ENCODE measurements around the gene ZNF136.

Gene ZNF136

GRCh38 chr19:12162882-12163806 is at the start of gene ZNF136:
TSS of gene ZNF136 (plus strand) at chr19:12163096. CDS start at chr19:12163204, 108 bp downstream.
- peak; percentile 90 to 91 for DNase-seq

- no peak for DNase-seq
These were observed 49.8 kb upstream of the ZNF136 start for GRCh38 chr19:12113121-12113520.

GRCh38 chr19:12117201-12117970 is 45.5 kb upstream of the ZNF136 start:
- no peak for DNase-seq

DNA sequence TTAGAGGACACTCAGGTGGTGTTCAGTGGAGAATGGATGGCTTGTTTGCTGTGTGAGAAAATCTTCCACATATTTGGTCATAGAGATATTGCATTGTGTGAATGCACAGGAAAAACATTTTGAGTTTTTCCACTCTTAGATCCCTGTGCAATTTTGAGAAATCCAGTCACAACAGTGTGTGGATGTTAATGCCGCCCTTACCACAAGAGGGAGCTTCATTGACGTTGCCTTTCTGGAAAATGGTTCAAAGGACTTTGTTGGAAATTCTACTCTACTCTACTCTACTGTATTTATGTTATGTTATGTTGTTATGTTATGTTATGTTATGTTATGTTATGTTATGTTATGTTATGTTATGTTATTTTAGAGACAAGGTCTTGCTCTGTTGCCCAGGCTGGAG is 36.2 kb upstream of the ZNF136 start:
- no peak for DNase-seq

DNA sequence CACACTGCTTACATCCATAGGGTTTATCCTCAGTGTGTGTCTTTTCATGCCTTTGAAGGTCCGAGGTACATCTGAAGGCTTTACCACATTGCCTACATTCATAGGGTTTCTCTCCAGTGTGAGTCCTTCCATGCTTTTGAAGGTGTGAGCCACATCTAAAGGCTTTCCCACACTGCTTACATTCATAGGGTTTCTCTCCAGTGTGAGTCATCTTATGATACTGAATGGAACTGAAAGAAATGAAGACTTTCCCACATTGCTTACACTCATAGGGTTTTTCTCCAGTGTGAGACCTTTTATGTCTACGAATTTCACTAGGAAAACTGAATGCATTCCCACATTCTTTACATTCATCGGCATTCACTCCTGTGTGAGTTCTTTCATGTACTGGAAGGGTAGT is 29.8 kb upstream of the ZNF136 start:
- DNase-seq = no peak

- DNase-seq = peak in 1 of 2 donors; percentile 20
These were observed 25.5 kb upstream of the ZNF136 start for GRCh38 chr19:12137221-12137940.

DNA sequence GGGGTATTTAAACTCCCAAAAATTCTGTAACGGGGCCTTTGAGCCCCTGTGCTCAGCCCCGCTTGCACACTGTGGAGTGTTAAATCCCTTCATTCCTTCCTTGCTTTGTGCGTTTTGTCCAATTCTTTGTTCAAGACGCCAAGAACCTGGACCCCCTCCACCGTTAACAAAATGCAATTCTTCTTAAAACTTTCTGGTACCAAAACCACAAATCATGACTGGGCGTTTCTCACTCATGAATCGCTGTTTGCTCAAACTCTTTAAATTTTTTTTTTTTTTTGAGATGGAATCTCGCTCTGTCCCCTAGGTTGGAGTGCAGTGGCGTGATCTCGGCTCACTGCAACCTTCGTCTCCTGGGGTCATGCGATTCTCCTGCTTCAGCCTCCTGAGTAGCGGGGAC is 23.6 kb upstream of the ZNF136 start:
- DNase-seq = no peak

- DNase-seq = peak; percentile 90
These were observed 22.9 kb upstream of the ZNF136 start, which contains the start of gene ZNF20 for GRCh38 chr19:12139885-12140544. TSS of gene ZNF20 (minus strand) at chr19:12140350. CDS start at chr19:12140182, 168 bp downstream.

DNA sequence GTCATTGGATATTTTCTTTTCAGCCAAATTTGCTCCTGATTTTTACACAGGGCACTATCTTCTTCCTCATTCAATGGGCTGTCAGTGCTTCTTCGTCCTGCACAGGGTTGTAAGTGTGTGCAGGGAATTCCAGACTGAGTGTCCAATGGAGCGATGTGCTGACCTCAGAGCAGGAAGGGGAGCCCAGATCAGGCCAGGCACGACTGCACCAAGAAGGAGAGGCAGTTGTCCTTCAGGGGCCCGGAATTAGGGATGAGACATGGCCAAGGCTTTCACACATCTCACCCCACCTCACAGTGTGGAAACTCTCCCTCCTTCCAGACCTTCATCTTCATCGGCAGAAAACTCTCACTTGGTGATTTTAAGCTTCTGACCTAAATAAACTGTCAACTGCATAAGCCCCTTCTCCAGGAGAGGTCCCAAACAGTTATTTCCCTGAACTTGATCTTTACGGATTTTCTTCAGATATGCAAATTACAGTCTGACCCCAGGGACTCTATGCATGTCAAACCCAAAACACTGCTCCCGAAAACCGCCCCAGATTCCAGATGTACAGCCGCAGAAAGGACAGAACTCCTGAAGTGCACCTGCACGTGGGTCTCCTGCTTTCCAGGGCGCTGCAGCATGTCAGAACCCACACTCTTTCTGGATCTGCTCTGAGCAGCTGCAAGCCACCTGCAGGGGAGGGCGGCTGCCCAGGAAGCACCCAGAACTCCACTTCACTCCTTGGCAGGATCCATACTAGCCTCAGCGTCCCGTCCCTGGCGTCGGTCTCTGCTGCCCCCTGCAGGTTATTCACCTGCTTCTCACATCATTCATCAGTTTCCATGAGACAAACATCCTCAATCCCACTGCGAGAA is 22.1 kb upstream of the ZNF136 start:
- peak; percentile 80 to 89 for DNase-seq

- no peak for DNase-seq
These were observed 21.5 kb upstream of the ZNF136 start for GRCh38 chr19:12141405-12141736.

DNA sequence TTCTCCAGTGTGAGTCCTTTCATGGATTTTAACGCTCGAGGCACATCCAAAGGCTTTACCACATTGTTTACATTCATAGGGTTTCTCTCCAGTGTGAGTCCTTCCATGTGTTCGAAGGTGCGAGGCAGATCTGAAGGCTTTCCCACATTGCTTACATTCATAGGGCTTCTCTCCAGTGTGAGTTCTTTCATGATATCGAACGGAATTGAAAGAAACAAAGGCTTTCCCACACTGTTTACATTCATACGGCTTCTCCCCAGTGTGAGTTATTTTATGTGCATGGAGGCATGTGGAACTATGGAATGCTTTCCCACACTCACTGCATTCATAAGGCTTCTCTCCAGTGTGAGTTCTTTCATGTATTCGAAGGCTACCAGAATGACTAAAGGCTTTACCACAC is 17.5 kb upstream of the ZNF136 start:
- DNase-seq = no peak

- no peak for DNase-seq
These were observed 7.5 kb upstream of the ZNF136 start for GRCh38 chr19:12155324-12155860.

- peak in 1 of 2 donors; percentile 3 for DNase-seq
These were observed 6.5 kb upstream of the ZNF136 start, which contains the start of gene ZNF625 for GRCh38 chr19:12156223-12157058. TSS of gene ZNF625 (minus strand) at chr19:12156734. CDS start at chr19:12156558, 176 bp downstream.

- no peak for DNase-seq
These were observed 3.0 kb upstream of the ZNF136 start for GRCh38 chr19:12159773-12160414.

GRCh38 chr19:12162513-12162881 is 399 bp upstream of the ZNF136 start:
- no peak for DNase-seq

GRCh38 chr19:12163826-12164225 is 930 bp downstream of the ZNF136 start:
- DNase-seq = no peak

DNA sequence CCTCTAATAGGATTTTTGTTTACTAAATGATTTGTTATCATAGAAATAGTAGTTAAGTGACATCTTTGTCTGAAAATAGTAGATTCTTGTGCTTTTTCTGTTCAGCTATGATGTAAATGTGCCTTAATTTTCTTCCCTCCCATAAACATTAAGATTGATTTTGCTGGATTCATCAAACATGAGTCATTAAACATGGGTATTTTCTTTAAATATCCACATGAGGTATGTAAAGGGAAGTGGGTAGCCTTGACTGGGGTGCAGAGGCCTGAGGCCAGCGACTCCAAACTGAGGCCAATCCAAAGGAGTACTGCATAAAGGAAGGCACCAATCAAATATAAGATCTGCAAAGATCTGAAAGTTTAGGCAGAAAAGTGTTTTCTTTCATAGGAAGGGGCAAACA is 3.7 kb downstream of the ZNF136 start:
- DNase-seq = no peak

DNA sequence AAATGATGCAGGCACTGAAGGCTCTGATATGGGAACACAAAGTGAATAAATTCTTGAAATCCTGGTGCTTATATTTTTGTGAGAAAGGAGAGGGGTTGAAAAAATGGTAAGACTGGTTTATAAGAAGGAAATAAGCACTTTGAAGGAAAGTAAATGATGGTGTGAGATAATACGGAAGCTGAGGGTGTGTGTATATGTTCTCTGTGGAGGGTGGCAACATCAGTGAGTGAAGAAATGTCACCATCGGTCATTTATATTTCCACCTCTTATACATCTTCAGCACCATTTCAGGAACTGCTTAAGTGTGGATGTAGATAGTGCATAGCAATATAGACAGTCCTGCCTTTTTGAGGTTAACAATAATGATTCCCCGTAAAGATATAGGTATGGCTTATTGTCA is 17.5 kb downstream of the ZNF136 start:
- DNase-seq = no peak

- DNase-seq = no peak
These were observed 24.7 kb downstream of the ZNF136 start for GRCh38 chr19:12187625-12188024.

Measured in activated CD4-positive, alpha-beta T cell treated with anti-CD3 and anti-CD28 coated beads for 4 hours (primary cell).